Suppressor macrophage (primary cell): ENCODE results near the gene FBXO27.
"Not testable (repeated sequence)": the region's sequence is repeated elsewhere in the genome, so short reads cannot be mapped to it uniquely, and the experiment has no call there.

Experiments used
- DNase-seq, 4 experiments: peaks; one replicate each; pipeline ENCODE4 v3.0.0-alpha.2; 2020 to 2022

The FBXO27 gene

DNA sequence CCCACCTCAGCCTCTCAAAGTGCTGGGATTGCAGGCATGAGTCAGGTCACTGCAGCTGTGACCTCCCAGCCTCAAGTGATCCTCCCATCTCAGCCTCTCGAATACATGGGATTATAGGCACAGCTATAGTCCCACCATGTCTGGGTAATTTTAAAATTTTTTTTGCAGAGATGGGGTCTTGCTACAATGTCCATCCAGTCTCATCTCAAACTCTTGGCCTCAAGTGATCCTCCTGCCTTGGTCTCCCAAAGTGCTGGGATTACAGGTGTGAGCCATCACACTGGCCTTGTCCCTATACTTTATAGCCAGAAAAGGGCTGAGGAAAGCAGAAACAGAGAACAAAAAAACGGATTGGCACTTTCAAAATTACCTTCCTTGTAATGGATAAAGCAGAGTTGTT, 4.8 kb upstream of the FBXO27 start:
- DNase-seq = no peak

DNA sequence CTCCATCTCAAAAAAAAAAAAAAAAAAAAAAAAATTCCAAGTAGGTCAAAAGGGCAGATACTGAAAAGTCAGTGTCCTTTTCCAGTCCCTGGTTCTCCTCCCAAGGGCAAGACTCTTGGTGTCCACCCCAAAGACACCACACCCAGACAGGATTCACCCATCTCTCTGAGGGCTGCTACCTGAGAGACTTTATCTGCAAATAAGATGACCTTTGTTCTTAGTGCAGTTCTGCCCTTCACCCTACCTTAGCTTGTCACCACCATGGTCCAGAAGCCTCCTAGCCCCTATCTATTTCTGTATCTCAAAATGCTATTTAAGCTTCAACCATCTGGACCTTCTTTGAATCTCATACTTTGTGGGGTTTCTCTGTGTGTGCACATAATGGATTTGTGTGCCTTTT, 4.2 kb upstream of the FBXO27 start:
- no peak for DNase-seq

DNA sequence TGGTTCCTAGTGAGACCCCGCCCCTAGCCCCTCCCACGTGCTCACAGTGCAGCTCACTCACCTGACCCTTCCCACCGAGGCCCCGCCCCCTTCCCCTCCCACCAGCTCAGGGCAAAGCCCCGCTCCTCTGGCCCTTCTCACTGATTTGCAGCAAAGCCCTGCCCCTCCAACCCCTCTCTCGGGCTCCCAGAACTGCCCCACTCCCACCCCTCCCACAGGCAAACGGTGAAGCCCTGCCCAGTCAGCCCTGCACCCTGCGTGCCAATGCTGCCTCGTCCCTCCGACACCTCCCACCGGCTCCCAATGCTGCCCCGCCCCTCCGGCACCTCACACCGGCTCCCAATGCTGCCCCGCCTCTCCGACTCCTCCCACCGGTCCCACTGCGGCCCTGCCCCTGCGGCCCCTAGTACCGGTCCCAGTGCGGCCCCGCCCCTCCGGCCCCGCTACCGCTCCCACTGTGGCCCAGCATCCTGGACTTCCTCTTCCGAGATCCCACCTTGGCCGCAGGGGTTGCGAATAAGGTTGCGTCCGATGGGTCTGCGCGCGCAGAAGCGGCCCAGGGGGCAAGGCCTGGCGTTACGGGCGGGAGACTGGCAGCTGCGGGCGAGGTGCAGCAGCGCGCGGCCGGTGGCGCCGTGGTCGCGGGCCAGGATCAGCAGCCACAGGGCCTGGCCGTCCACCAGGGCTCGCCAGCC, 834 bp downstream of the FBXO27 start:
- DNase-seq = peak; percentile 31 to 52 (median 37)

DNA sequence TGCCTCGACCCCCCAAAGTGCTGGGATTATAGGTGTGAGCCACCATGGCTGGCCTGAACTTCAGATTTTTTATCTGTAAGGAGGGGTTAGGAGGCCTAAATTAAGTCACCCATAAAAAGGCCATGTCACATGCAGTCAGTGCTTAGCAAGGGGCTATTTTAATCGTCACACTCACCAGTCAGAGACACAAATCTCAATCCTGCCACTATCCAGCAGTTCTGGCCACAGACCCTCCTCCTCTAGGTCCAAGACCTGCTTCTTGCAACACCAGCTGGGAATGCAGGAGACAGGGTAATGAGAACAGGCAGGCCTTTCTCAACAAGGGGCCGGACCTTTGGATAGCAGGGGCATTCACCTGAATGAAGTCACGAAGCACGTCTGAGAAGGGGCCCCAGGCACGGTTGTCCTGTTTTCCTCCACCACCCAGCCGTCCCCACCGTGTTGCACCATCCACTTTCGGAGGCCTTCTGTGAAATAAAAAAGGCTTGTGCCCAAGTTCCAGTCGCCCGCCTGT, 1.4 kb downstream of the FBXO27 start:
- DNase-seq = no peak

DNA sequence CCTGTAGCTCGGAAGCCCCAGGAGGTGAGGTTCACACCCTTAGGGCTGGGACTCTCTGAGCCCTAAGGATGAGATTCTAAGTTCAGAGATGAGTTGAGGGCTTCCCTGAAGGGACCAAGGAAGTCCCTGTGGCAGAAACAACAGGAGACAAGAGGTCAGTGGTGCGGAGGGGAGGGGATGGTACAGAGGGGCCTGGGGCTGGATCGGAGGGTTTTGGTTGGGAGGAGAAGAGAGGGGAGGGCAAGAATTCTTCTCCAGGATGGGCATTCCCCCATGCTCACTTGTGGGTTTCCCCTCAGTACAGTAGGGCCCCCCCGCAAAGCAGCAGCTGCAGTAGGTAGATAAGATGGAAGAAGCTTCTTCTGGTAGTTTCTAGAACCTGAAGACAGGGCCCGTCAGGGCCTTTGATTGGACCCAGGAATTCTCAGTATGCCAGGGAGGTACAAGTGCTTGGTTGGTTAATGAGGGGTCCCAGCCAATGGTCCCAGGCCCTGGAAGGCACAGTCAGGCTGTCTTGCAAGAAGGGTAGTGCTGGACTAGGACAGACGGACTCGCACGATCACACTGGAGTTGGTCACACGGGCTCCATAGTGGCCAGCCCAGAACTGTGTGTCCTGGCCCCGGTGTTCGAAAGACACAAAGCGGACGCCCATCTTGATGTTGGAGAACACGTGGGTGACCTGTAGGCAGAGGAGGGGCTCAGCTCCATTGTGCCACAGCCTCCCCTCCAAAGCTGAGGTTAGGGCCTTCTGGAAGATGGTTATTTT, 7.3 kb downstream of the FBXO27 start:
- no peak for DNase-seq

DNA sequence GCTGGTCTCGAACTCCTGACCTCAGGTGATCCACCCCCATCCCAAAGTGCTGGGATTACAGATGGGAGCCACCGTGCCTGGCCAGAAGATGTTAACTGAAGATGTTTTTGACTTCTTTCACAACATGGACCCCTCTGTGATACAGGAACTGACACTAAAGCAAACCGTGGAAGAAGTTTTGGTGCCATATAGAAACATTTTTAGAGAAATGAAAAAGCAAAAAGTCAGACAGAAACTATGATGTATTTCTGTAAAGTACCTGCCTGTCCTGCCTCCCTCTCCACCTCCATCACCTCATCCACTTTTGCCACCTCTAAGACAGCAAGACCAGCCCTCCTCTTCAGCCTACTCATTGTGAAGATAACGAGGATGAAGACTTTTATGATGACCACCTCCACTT, 11.3 kb downstream of the FBXO27 start:
- DNase-seq = no peak

DNA sequence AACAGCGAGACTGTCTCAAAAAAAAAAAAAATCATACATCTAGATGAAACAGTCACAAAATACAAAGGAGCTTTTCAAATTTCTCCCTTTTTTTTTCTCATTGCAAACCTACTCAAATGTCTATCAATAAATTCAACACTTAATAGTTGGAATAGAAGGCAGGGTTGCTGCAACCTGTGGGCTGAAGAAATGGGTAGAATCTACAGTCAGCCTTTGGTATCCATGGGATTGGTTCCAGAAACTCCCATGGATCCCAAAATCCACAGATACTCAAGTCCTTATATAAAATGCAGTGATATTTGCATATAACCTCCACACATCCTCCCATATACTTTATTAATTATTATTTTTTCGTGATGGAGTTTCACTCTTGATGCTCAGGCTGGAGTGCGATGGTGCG, 14.7 kb downstream of the FBXO27 start:
- DNase-seq = no peak

DNA sequence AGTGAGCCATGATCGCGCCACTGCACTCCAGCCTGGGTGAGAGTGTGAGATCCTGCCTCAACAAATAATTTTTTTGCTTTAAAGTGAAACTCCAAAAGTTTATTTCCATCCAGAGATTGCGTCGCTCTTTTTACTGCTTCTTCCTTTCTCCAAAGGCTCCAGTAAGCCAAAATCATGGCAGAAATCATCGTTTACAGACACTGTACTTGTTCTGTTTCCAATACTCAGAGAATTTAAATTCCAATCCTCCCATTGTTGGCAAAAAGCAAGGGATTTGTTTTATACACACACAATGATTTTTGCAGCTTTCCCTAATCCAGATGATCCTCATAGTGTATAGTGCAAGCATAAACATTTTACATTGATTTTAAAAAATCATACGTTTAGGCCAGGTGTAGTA, 15.3 kb downstream of the FBXO27 start:
- DNase-seq = no peak

DNA sequence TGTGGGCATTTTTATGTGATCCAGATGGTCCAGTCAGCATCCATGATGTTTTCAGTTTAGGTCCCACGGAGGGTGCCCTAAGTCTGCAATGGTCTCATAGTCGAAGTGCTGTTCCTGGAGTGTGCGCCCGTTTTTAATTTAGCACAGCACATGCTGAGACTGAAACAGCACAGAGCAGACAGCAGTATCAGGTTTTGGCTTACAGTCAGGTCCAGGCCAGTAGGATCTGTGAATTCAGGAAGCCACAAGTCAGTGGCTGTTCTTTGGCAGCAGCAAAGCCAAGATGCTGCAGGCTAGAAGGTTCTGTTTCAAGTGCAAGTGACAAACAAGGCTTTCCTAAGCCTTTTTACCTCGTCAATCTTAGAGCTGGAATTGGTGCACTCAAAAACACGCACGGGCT, 18.3 kb downstream of the FBXO27 start:
- DNase-seq = no peak

DNA sequence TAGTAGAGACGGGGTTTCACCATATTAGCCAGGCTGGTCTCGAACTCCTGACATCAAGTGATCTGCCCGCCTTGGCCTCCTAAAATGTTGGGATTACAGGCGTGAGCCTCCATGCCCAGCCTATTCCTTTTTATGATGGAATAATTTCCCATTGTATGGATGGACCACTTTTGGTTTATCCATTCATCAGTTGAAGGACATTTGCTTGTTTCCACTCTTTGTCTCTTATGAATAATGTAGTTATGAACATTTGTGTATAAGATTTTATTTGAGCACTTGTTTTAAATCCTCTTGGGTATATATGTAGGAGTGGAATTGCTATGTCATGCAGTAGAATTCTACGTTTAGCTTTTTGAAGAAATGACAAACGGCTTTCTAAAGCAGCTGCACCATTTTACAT, 23.3 kb downstream of the FBXO27 start:
- DNase-seq = no peak

DNA sequence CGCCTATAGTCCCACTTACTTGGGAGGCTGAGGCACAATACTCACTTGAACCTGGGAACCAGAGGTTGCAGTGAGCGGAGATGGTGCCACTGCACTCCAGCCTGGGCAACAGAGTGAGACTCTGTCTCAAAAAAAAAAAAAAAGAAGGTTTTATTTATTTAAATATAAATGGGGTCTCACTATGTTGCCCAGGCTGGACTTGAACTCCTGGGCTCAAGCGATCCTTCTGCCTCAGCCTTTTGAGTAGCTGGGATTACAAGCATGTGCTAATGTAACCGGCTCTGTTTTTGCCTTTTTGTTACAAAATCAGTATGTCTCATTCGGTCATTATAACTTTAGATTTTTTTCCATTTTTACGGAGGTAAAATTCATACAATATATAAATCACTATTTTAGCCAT, 24.2 kb downstream of the FBXO27 start:
- DNase-seq = no peak

DNA sequence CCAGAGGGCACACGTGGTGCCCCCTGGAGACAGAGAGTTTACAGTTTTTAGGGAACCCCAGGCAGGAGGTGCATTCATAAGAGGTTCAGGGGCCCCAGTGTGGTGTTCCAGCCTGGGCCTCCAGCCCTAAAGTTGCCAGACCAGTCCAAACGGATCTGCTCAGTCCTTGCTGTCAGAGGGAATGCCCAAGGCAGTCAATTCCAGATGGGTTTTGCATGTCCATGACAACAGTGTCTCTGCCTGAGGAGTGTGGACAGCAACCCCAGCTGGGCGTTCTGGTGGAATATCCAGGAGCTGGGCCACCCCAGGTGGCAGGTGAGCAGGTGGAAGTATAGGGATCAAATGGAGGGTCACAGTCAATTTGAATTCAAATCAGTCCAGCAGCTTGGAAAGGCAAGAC, 25.3 kb downstream of the FBXO27 start:
- no peak for DNase-seq

DNA sequence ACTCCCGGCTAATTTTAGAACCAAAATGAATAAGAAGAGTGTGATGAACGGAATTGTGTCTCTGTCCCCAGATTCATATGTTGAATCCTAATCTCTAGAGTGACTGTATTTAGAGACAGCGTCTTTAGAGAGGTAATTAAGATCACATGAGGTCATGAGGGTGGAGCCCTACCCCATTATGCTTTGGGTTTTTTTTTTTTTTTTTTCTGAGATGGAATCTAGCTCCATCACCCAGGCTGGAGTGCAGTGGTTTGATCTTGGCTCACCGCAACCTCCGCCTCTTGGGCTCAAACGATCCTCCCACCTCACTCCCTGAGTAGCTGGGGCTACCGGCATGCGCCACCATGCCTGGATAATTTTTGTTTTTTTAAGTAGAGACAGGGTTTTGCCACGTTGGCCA, 27.9 kb downstream of the FBXO27 start:
- no peak for DNase-seq

DNA sequence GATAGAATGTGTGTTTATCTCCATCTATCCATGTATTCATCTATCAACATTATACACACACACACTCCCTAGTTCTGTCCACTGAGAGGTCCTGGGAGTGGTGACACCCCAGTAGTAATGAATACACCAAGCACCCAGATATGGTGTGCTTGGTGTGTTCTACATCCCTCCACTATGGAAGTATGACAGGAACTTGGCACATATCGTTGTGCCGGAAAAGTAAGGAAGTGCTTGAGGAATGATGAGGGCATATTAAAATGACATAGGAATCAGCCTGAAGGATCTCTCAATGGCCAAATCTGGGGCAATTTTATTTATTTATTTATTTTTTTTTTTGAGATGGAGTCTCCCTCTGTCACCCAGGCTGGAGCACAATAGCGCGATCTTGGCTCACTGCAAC, 28.6 kb downstream of the FBXO27 start:
- no peak for DNase-seq

DNA sequence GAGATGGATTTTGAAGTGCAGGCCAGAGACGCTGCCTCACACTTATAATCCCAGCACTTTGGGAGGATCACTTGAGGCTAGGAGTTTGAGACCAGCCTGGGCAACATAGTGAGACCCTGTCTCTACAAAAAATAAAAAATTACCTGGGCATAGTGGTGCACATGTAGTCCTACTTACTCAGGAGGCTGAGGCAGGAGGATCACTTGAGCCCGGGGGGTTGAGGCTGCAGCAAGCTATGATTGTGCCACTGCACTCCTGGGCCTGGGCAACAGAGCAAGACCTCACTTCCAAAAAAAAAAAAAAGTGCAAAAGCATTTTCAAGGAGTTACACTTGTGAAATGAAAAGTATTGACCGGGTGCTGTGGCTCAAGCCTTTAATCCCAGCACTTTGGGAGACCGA, 29.2 kb downstream of the FBXO27 start:
- DNase-seq = no peak

DNA sequence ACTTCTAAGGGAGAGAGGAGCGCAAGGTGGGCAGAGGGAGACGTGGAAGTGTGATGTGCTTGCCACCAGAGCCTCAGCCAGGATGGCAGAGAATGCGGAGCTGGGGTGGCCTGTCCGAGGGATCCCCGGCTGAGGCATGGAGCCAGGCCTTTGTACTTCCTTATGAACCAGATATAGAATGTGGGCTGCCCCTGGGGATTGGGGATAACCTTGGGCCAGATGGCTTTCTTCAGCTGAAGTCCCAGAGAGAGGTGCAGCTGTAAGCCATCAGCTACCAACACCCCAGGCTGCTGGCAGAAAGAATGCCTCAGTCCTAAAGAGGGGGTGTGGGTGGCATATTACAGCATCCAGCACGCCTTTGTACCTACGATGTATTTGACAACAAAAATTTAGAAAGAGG, 31.3 kb downstream of the FBXO27 start:
- no peak for DNase-seq

DNA sequence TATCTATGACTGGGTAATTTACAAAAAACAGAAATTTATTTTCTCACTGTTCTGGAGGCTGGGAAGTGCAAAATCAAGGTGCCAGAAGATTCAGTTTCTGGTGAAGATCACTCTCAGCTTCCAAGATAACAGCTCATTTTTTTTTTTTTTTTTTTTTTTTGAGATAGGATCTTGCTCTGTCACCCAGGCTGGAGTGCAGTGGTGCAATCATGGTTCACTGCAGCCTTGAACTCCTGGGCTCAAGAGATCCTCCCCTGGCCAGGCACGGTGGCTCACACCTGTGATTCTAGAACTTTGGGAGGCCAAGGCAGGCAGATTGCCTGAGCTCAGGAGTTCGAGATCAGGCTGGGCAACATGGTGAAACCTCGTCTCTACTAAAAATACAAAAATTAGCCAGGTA, 34.8 kb downstream of the FBXO27 start:
- not testable (repeated sequence) for DNase-seq

DNA sequence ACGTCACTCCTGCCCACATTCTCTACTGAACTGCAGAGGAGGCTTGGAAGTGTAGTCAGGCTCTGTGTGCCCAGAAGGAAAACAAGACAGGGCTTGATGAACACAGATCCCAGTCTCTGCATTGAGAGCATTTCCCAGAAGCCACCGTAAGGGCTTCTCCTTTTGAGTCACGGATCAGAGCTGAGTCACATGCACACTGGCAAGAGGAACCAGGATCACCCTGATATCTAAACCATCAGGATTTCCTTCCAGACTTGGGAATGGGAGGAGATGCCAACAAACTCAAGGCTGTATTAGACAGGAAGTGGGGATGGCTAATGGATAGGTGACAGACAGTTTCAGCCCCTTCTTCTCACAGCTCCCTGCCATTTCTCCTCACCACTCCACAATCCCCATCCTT, 39.1 kb downstream of the FBXO27 start:
- peak; percentile 25 to 47 (median 46) for DNase-seq

DNA sequence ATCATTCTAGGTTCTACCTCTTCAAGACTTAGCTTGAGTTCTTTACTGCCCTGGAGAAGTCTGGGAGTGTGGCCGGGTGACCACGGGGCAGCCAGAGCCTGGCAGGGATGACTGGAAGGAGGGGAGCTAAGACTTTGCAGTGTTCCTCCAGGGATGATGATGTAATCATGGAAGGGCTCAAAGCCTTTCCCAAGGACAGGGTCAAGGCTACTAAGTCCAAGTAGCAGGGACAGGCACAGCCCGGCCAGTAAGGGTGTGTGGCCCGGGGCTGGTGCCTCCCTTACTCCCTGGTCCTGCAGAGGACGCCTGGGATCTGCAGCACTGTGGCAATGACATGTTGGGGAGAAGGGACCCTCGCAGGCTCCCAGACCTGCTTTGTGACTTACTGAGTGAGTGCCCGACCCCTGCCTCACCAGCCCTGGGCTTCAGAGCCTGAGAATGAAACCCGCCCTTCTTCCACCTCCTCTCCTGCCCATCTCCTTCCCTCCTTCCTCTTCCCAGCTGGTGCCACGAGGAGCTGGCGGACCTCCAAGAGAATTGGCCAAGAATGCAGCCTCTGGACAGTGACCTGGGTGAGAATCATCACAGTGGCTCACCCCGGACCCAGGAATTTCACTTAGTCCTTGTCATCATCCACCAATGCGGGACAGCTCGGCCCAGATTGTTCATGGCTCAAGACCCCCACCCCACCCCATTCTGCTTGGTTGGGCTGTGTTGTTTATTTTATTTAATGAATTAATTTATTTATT, 41.2 kb downstream of the FBXO27 start:
- peak in 2 of 4 experiments; percentile 13 to 22 for DNase-seq

DNA sequence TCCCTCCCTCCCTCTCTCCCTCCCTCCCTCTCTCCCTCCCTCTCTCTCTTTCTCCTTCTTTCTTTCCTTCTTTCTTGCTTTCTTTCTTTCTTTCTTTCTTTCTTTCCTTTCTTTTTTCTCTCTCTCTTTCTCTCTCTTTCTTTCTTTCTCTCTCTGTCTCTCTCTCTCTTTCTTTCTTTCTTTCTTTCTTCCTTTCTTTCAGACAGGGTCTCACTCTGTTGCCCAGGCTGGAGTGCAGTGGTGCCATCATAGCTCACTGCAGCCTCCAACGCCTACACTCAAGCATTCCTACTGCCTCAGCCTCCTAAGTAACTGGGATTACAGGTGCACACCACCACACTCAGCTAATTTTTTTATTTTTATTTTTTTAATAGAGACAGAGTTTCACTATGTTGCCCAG, 42.7 kb downstream of the FBXO27 start:
- DNase-seq = not testable (repeated sequence)

DNA sequence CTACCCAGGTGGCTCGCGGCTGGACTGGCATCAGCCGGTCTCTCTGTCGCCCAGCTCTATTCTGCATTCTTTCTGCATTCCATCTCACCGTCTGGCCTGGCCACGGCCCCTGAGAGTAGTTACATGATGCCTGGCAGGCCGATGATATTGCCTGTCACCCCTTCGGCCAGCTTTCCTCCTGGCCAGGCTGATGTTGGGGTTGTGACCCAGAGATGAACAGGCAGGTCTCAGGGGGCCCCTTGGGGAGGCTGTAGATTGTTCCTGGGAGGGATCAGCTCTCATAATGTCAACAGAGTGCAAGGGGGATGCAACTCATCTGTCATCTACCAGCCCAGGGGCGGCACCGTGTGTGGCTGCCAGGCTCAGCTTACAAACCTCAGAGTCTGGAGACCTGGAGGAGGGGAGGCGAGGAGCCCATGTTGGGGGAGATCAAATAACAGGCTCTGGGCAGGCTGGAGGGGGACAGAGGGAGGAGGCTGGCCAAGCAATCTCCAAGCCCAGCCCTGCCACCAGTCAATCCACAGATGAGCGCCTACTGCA, 43.2 kb downstream of the FBXO27 start:
- DNase-seq = no peak

DNA sequence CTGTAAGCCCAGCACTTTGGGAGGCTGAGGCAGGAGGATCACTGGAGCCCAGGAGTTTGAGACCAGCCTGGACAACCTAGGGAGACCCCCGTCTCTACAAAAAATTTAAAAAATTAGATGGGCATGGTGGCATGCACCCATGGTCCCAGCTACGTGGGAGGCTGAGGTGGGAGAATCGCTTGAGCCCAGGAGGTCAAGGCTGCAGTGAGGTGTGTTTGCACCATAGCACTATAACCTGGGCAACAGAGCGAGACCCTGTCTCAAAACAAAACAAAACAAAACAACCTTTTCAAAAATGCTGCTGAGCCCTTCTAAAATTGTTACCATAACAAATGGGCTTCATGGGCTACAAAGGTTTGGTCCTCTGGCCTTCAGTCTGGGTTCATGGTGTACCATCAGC, 43.7 kb downstream of the FBXO27 start:
- not testable (repeated sequence) for DNase-seq

DNA sequence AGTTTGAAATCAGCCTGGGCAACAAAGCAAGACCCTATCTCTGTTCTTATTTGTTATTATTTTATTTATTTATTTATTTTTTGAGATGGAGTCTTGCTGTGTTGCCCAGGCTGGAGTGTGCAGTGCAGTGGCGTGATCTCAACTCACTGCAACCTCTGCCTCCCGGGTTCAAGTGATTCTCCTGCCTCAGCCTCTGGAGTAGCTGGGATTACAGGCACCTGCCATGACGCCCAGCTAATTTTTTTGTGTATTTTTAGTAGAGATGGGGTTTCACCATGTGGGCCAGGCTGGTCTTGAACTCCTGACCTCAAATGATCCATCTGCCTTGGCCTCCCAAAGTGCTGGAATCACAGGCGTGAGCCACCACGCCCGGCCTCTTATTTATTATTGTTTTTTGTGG, 44.6 kb downstream of the FBXO27 start:
- not testable (repeated sequence) for DNase-seq
